SH-SY5Y (cell line): ENCODE results near the gene RBM12.

Source experiments
- GATA2 ChIP-seq: IDR thresholded peaks from 2 replicates; pipeline ENCODE4 v1.6.1; 2011; ENCODE audit warnings: mild to moderate bottlenecking, low read depth, low read length
- GATA3 ChIP-seq: IDR thresholded peaks from 2 replicates; pipeline ENCODE4 v1.6.1; 2011; ENCODE audit warnings: low read depth, mild to moderate bottlenecking, low read length, moderate library complexity

DNA sequence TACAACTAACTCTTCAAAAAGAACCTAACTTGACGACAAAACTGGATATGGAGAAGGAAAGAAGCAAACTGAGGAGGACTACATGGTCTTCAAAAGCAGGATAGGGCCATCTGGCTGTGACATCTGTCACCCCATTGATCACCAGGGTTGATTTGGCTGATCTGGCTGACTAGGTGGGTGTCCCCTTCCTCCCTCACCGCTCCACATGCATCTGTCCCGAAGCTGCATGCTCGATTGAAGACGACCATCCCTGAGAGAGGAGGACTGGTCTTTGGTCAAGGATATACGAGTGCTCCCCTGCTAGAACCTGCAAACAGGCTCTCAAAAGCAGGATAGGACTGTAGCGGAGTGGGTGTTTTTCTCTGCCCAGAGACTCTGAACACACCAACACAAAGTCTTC lies 21.7 kb downstream of the RBM12 start:
- no peak for TF ChIP-seq GATA3
- no peak for TF ChIP-seq GATA2
